ENCODE measurements around the gene TOP3B. TPM values are rescaled to one million over a fixed set of nuclear protein-coding genes. Genes with fewer than 3 reads are reported as not detected.
A peak's percentile ranks its signal among the peaks of the same experiment; 100 is the strongest.

Gene TOP3B
- total RNA-seq, 1 experiment from 2014 or later: 29.3 TPM

- Mint-ChIP-seq H3K4me1 (ENCODE audit: insufficient read depth, unreplicated experiment) (peaks cover 15% of the 10 kb centered on the region), H3K4me3 (ENCODE audit: unreplicated experiment) (peak overlapping the region; percentile 79), H3K36me3 (ENCODE audit: insufficient read depth, unreplicated experiment) (no peaks in the 10 kb centered on the region), H3K27ac (ENCODE audit: low read depth, unreplicated experiment) (peak overlapping the region; percentile 51), H3K27me3 (ENCODE audit: insufficient read depth, unreplicated experiment) (no peaks in the 10 kb centered on the region), H3K9me3 (ENCODE audit: unreplicated experiment) (no peaks in the 10 kb centered on the region)
- TF ChIP-seq CTCF (IDR thresholded peaks at IDR 0.05; ENCODE audit: unreplicated experiment): no peak
- CTCF ChIA-PET: interaction anchor here (0.6 to 3.6 kb wide), 14 partner anchors 10 to 617 kb away, joined by 3 to 65 read pairs (median 3); partner anchors contain the start of gene PPIL2
- no TSS peak for BruUV-seq (replicated peaks)
- POLR2A ChIA-PET: interaction anchor here (0.5 to 3.8 kb wide), 6 partner anchors 10 to 270 kb away, joined by 3 to 36 read pairs (median 4); no protein-coding TSS in a partner anchor
- intact Hi-C loops (cut with micrococcal nuclease): loop anchor here (1.0 kb wide), 1 partner anchor 239 kb away; no protein-coding TSS in a partner anchor
- DNase-seq (ENCODE audit: unreplicated experiment): peak; percentile 24
Observed at GRCh38 chr22:21951931-21952465, 30.6 kb downstream of the TOP3B start.

- intact Hi-C loops (cut with micrococcal nuclease): no loop called here
- H3K9me3 Mint-ChIP-seq (ENCODE audit: unreplicated experiment): no peaks in the 10 kb centered on the region
- H3K4me3 Mint-ChIP-seq (ENCODE audit: unreplicated experiment): no peak overlapping the region
- TSS peak; percentile 11 for BruUV-seq (replicated peaks)
- no peak for TF ChIP-seq CTCF (IDR thresholded peaks at IDR 0.05; ENCODE audit: unreplicated experiment)
- CTCF ChIA-PET: interaction anchor here (0.6 to 3.6 kb wide), 3 partner anchors 11 to 109 kb away, joined by 3 to 65 read pairs (median 3); no protein-coding TSS in a partner anchor
- no peak for DNase-seq (ENCODE audit: unreplicated experiment)
- no peaks in the 10 kb centered on the region for H3K27me3 Mint-ChIP-seq (ENCODE audit: insufficient read depth, unreplicated experiment)
- H3K36me3 Mint-ChIP-seq (ENCODE audit: insufficient read depth, unreplicated experiment): peaks cover 4% of the 10 kb centered on the region
- POLR2A ChIA-PET: interaction anchor here (2.2 to 3.8 kb wide), 2 partner anchors 13 to 14 kb away, joined by 8 to 36 read pairs; no protein-coding TSS in a partner anchor
- H3K4me1 Mint-ChIP-seq (ENCODE audit: insufficient read depth, unreplicated experiment): peaks cover 16% of the 10 kb centered on the region
- H3K27ac Mint-ChIP-seq (ENCODE audit: low read depth, unreplicated experiment): no peak overlapping the region
Observed at GRCh38 chr22:21951062-21951461, 31.5 kb downstream of the TOP3B start.

GRCh38 chr22:21949948-21950347, 32.6 kb downstream of the TOP3B start:
- Mint-ChIP-seq H3K4me3 (ENCODE audit: unreplicated experiment) (no peak overlapping the region), H3K36me3 (ENCODE audit: insufficient read depth, unreplicated experiment) (peaks cover 15% of the 10 kb centered on the region), H3K9me3 (ENCODE audit: unreplicated experiment) (no peaks in the 10 kb centered on the region), H3K27me3 (ENCODE audit: insufficient read depth, unreplicated experiment) (no peaks in the 10 kb centered on the region), H3K4me1 (ENCODE audit: insufficient read depth, unreplicated experiment) (peaks cover 16% of the 10 kb centered on the region), H3K27ac (ENCODE audit: low read depth, unreplicated experiment) (no peak overlapping the region)
- no peak for DNase-seq (ENCODE audit: unreplicated experiment)
- intact Hi-C loops (cut with micrococcal nuclease): no loop called here
- TF ChIP-seq CTCF (IDR thresholded peaks at IDR 0.05; ENCODE audit: unreplicated experiment): no peak
- ChIA-PET POLR2A (interaction anchor here (0.9 to 2.2 kb wide), 2 partner anchors 12 to 84 kb away, joined by 3 to 8 read pairs; no protein-coding TSS in a partner anchor), CTCF (interaction anchor here (0.6 to 2.4 kb wide), 3 partner anchors 12 to 359 kb away, joined by 3 to 9 read pairs (median 3); no protein-coding TSS in a partner anchor)
- BruUV-seq (replicated peaks): no TSS peak

GRCh38 chr22:21949569-21949918, 33.0 kb downstream of the TOP3B start:
- Mint-ChIP-seq H3K9me3 (ENCODE audit: unreplicated experiment) (no peaks in the 10 kb centered on the region), H3K27ac (ENCODE audit: low read depth, unreplicated experiment) (no peak overlapping the region), H3K4me3 (ENCODE audit: unreplicated experiment) (no peak overlapping the region), H3K36me3 (ENCODE audit: insufficient read depth, unreplicated experiment) (peaks cover 19% of the 10 kb centered on the region), H3K27me3 (ENCODE audit: insufficient read depth, unreplicated experiment) (no peaks in the 10 kb centered on the region), H3K4me1 (ENCODE audit: insufficient read depth, unreplicated experiment) (peaks cover 16% of the 10 kb centered on the region)
- intact Hi-C loops (cut with micrococcal nuclease): no loop called here
- CTCF ChIA-PET: interaction anchor here (0.6 to 2.4 kb wide), 2 partner anchors 11 to 113 kb away, joined by 3 to 9 read pairs; no protein-coding TSS in a partner anchor
- POLR2A ChIA-PET: interaction anchor here (0.9 to 2.2 kb wide), 2 partner anchors 11 to 83 kb away, joined by 3 to 8 read pairs; no protein-coding TSS in a partner anchor
- TF ChIP-seq CTCF (IDR thresholded peaks at IDR 0.05; ENCODE audit: unreplicated experiment): no peak
- no TSS peak for BruUV-seq (replicated peaks)
- no peak for DNase-seq (ENCODE audit: unreplicated experiment)

All from MCF 10A (cell line).